ENCODE results near the gene CMPK2.

DNA sequence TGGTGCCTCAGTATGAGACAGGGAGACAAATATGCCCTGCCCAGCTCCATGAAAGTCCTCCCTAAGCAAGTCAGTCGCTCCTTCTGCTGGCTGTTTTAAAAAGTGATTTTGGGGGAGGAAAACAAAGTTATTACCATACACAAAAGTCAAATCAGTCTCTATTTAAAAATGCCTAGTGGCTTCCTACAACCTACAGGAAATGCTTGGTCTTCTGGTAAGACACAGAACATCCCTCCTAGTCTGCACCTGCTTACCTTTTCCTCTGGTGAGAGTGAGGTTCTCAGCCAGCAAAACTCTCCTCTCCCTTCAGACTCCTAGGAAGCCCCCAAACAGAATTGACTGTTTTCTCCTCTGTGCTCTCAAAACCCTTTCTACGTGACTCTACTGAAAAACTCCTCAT is 13.5 kb downstream of the CMPK2 start:
- TF ChIP-seq EP300 (IDR thresholded peaks at IDR 0.05), result no peak
- TF ChIP-seq, protein P1, sequence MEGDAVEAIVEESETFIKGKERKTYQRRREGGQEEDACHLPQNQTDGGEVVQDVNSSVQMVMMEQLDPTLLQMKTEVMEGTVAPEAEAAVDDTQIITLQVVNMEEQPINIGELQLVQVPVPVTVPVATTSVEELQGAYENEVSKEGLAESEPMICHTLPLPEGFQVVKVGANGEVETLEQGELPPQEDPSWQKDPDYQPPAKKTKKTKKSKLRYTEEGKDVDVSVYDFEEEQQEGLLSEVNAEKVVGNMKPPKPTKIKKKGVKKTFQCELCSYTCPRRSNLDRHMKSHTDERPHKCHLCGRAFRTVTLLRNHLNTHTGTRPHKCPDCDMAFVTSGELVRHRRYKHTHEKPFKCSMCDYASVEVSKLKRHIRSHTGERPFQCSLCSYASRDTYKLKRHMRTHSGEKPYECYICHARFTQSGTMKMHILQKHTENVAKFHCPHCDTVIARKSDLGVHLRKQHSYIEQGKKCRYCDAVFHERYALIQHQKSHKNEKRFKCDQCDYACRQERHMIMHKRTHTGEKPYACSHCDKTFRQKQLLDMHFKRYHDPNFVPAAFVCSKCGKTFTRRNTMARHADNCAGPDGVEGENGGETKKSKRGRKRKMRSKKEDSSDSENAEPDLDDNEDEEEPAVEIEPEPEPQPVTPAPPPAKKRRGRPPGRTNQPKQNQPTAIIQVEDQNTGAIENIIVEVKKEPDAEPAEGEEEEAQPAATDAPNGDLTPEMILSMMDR (IDR thresholded peaks at IDR 0.05), result no peak
- TF ChIP-seq POLR2A (IDR thresholded peaks at IDR 0.05), result no peak

Data from sigmoid colon (tissue), 4 donors.